ENCODE measurements around the gene CLDN9. TPM values are rescaled to one million over a fixed set of nuclear protein-coding genes. Genes with fewer than 3 reads are reported as not detected.

CLDN9 gene
- total and polyA plus RNA-seq, 9 of the 15 experiments (the other 6 are each of a cell fraction or from before 2014, with no cell fraction given): 0.12 to 0.44 (median 0.22) TPM; not detected in 4

GRCh38 chr16:2980227-2981176 lies 32.2 kb upstream of the CLDN9 start, which contains the start of gene PKMYT1 (continued):
- TF ChIP-seq, protein P1, sequence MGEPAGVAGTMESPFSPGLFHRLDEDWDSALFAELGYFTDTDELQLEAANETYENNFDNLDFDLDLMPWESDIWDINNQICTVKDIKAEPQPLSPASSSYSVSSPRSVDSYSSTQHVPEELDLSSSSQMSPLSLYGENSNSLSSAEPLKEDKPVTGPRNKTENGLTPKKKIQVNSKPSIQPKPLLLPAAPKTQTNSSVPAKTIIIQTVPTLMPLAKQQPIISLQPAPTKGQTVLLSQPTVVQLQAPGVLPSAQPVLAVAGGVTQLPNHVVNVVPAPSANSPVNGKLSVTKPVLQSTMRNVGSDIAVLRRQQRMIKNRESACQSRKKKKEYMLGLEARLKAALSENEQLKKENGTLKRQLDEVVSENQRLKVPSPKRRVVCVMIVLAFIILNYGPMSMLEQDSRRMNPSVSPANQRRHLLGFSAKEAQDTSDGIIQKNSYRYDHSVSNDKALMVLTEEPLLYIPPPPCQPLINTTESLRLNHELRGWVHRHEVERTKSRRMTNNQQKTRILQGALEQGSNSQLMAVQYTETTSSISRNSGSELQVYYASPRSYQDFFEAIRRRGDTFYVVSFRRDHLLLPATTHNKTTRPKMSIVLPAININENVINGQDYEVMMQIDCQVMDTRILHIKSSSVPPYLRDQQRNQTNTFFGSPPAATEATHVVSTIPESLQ (CRISPR knock-in tag; IDR thresholded peaks at IDR 0.05): 0 out of 2 replicates have a peak, but pooled peaks have one; percentile 41
- TF ChIP-seq TCF15 (CRISPR knock-in tag; IDR thresholded peaks at IDR 0.05) (no peak), SP1 (CRISPR knock-in tag; IDR thresholded peaks at IDR 0.05) (peak; percentile 43), KDM2B (CRISPR knock-in tag; IDR thresholded peaks at IDR 0.05) (0 out of 2 replicates have a peak, but pooled peaks have one; percentile 5), ZFP36 (IDR thresholded peaks at IDR 0.05; ENCODE audit: low read depth, low read length, partially characterized antibody) (peak; percentile 93), BHLHE40 (IDR thresholded peaks at IDR 0.05; ENCODE audit: low read length) (peak; percentile 45; the same call in 1 of the 2 replicates), CREM (IDR thresholded peaks at IDR 0.05; ENCODE audit: low read depth) (peak; percentile 70), POLR2AphosphoS5 (IDR thresholded peaks at IDR 0.05; ENCODE audit: control insufficient read depth, insufficient read depth, low read depth, low read length) (peak; percentile 74), NR3C1 (CRISPR knock-in tag; IDR thresholded peaks at IDR 0.05) (0 out of 2 replicates have a peak, but pooled peaks have one; percentile 6)
- TF ChIP-seq, protein P2, sequence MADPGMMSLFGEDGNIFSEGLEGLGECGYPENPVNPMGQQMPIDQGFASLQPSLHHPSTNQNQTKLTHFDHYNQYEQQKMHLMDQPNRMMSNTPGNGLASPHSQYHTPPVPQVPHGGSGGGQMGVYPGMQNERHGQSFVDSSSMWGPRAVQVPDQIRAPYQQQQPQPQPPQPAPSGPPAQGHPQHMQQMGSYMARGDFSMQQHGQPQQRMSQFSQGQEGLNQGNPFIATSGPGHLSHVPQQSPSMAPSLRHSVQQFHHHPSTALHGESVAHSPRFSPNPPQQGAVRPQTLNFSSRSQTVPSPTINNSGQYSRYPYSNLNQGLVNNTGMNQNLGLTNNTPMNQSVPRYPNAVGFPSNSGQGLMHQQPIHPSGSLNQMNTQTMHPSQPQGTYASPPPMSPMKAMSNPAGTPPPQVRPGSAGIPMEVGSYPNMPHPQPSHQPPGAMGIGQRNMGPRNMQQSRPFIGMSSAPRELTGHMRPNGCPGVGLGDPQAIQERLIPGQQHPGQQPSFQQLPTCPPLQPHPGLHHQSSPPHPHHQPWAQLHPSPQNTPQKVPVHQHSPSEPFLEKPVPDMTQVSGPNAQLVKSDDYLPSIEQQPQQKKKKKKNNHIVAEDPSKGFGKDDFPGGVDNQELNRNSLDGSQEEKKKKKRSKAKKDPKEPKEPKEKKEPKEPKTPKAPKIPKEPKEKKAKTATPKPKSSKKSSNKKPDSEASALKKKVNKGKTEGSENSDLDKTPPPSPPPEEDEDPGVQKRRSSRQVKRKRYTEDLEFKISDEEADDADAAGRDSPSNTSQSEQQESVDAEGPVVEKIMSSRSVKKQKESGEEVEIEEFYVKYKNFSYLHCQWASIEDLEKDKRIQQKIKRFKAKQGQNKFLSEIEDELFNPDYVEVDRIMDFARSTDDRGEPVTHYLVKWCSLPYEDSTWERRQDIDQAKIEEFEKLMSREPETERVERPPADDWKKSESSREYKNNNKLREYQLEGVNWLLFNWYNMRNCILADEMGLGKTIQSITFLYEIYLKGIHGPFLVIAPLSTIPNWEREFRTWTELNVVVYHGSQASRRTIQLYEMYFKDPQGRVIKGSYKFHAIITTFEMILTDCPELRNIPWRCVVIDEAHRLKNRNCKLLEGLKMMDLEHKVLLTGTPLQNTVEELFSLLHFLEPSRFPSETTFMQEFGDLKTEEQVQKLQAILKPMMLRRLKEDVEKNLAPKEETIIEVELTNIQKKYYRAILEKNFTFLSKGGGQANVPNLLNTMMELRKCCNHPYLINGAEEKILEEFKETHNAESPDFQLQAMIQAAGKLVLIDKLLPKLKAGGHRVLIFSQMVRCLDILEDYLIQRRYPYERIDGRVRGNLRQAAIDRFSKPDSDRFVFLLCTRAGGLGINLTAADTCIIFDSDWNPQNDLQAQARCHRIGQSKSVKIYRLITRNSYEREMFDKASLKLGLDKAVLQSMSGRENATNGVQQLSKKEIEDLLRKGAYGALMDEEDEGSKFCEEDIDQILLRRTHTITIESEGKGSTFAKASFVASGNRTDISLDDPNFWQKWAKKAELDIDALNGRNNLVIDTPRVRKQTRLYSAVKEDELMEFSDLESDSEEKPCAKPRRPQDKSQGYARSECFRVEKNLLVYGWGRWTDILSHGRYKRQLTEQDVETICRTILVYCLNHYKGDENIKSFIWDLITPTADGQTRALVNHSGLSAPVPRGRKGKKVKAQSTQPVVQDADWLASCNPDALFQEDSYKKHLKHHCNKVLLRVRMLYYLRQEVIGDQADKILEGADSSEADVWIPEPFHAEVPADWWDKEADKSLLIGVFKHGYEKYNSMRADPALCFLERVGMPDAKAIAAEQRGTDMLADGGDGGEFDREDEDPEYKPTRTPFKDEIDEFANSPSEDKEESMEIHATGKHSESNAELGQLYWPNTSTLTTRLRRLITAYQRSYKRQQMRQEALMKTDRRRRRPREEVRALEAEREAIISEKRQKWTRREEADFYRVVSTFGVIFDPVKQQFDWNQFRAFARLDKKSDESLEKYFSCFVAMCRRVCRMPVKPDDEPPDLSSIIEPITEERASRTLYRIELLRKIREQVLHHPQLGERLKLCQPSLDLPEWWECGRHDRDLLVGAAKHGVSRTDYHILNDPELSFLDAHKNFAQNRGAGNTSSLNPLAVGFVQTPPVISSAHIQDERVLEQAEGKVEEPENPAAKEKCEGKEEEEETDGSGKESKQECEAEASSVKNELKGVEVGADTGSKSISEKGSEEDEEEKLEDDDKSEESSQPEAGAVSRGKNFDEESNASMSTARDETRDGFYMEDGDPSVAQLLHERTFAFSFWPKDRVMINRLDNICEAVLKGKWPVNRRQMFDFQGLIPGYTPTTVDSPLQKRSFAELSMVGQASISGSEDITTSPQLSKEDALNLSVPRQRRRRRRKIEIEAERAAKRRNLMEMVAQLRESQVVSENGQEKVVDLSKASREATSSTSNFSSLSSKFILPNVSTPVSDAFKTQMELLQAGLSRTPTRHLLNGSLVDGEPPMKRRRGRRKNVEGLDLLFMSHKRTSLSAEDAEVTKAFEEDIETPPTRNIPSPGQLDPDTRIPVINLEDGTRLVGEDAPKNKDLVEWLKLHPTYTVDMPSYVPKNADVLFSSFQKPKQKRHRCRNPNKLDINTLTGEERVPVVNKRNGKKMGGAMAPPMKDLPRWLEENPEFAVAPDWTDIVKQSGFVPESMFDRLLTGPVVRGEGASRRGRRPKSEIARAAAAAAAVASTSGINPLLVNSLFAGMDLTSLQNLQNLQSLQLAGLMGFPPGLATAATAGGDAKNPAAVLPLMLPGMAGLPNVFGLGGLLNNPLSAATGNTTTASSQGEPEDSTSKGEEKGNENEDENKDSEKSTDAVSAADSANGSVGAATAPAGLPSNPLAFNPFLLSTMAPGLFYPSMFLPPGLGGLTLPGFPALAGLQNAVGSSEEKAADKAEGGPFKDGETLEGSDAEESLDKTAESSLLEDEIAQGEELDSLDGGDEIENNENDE (IDR thresholded peaks at IDR 0.05; ENCODE audit: low read depth, low read length): no peak
